Karpas-422 (cell line): ENCODE data around the gene ULBP1. TPM values are rescaled to one million over a fixed set of nuclear protein-coding genes. Genes with fewer than 3 reads are reported as not detected.
A peak's percentile ranks its signal among the peaks of the same experiment; 100 is the strongest.
"Not testable (repeated sequence)": the region's sequence is repeated elsewhere in the genome, so short reads cannot be mapped to it uniquely, and the experiment has no call there.

ENCODE experiments used
- DNase-seq: peaks from one replicate; pipeline ENCODE4 v3.0.0-alpha.2; 2015
- H2AFZ ChIP-seq: fragments of 200-600 bp; sonication (generic); 2 replicates; pipeline ENCODE4 v1.6.1; 2014; ENCODE audit warnings: antibody characterized with exemption, low read length, mixed read lengths
- H3K27ac ChIP-seq: fragments of 200-600 bp; sonication (generic); 2 replicates; pipeline ENCODE4 v1.5.1; 2014; ENCODE audit warnings: mild to moderate bottlenecking, low read length, moderate library complexity
- H3K27me3 ChIP-seq: fragments of 200-600 bp; sonication (generic); 2 replicates; pipeline ENCODE4 v1.6.1; 2014; ENCODE audit warnings: low read length, mixed read lengths
- H3K36me3 ChIP-seq: fragments of 200-600 bp; sonication (generic); 2 replicates; pipeline ENCODE4 v1.6.1; 2014; ENCODE audit warnings: low read length, mixed read lengths; ENCODE audit not compliant: insufficient read depth
- H3K4me1 ChIP-seq: fragments of 200-600 bp; sonication (generic); 2 replicates; pipeline ENCODE4 v1.6.1; 2014; ENCODE audit warnings: mild to moderate bottlenecking, low read length, mixed read lengths
- H3K4me2 ChIP-seq: fragments of 200-600 bp; sonication (generic); 2 replicates; pipeline ENCODE4 v1.6.1; 2014; ENCODE audit warnings: low read length, low read depth, mild to moderate bottlenecking; ENCODE audit not compliant: poor library complexity, severe bottlenecking
- H3K4me3 ChIP-seq: fragments of 200-600 bp; sonication (generic); 2 replicates; pipeline ENCODE4 v1.5.1; 2014; ENCODE audit warnings: mild to moderate bottlenecking, antibody characterized with exemption, low read length, mixed read lengths
- H3K79me2 ChIP-seq: fragments of 200-600 bp; sonication (generic); 2 replicates; pipeline ENCODE4 v1.6.1; 2014; ENCODE audit warnings: mild to moderate bottlenecking, low read length, mixed read lengths
- H3K9ac ChIP-seq: fragments of 200-600 bp; sonication (generic); 2 replicates; pipeline ENCODE4 v1.6.0; 2014; ENCODE audit warnings: low read length
- H3K9me2 ChIP-seq: fragments of 200-600 bp; sonication (generic), shearing (Covaris generic); replicated peaks from 2 replicates; pipeline ENCODE4 v1.6.0; 2014; ENCODE audit warnings: mild to moderate bottlenecking, low read length, moderate library complexity; ENCODE audit not compliant: insufficient read depth
- H3K9me3 ChIP-seq: fragments of 300-700, 200-600 bp; sonication (generic); 2 replicates; pipeline ENCODE4 v1.6.1; 2014; ENCODE audit warnings: low read length, mixed read lengths
- H4K20me1 ChIP-seq: fragments of 200-600 bp; sonication (generic); 2 replicates; pipeline ENCODE4 v1.6.1; 2014; ENCODE audit warnings: mild to moderate bottlenecking, antibody characterized with exemption, low read length, low read depth; ENCODE audit not compliant: insufficient read depth
- total RNA-seq: library from RNA; depleted of rRNA; stranded (reverse); fragments of >200 nt; shearing (Covaris generic); gene quantifications from 2 replicates; pipeline ENCODE4 v1.2.3, GENCODE V29; 2014; ENCODE audit warnings: low replicate concordance; rRNA removed

Gene ULBP1
- total RNA-seq, result 1.0 and 5.1 TPM in 2 replicates

- H3K36me3 ChIP-seq, result no peaks in the 10 kb centered on the region
- H3K4me2 ChIP-seq, result peak within 1 kb of the TSS; percentile 64
- H3K9me3 ChIP-seq, result no peaks in the 10 kb centered on the region
- H3K4me1 ChIP-seq, result peaks cover 6% of the 10 kb centered on the region
- H3K27ac ChIP-seq, result no peak within 1 kb of the TSS
- peak within 1 kb of the TSS; percentile 74 for H2AFZ ChIP-seq
- H3K27me3 ChIP-seq, result no peaks in the 10 kb centered on the region
- H3K9me2 ChIP-seq, result no peaks in the 10 kb centered on the region
- no peaks in the 10 kb centered on the region for H3K79me2 ChIP-seq
- peak within 1 kb of the TSS; percentile 60 for H3K9ac ChIP-seq
- H4K20me1 ChIP-seq, result no peaks in the 10 kb centered on the region
- peak; percentile 79 for DNase-seq
- H3K4me3 ChIP-seq, result peak within 1 kb of the TSS; percentile 64
Measured at GRCh38 chr6:149963462-149964307, at the start of gene ULBP1. ULBP1 (plus strand) TSS chr6:149963943; CDS start chr6:149964050, 107 bp downstream.

DNA sequence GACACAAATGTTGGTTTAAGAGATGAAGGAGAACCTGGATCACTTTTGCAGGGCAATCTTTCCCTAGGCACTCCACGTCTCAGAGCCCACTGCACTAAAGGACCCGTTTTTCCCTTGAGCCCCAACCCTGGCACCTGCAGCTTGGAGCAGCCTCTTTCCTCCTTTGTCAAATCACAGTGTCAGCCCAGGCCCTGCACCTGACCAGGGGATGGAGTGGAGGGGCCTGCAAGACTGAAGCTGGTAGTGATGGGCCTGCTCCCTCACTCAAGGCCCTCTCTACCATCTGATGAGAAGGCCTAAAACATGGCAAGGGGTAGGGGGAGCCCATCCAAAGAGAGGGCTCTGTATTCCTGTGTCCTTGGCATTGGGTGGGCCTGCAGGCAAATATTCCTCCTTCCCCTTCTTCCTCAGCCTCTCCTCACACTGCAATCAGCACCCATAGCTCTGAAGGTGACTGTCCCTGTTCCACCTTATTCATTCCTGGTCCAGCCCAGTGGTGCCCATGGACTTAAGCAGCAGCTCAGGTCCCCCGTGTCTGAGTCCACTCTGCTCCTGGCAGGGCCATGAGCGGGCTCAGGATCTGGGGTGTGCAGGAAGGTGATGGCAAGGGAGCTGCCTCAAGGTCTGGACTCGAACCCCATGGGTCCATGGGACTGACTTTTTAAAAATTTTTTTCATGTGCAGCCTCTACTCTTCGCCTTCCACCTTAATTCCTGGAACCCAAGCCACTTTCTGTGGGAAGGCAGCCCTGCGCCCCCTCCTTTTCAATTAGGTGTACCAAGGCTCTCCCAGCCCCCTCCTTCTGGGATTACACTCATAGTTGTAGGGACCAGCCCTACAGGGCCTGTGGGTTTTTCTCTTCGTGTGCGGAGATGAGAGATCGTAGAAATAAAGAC is 47.5 kb upstream of the ULBP1 start:
- no peak for DNase-seq

GRCh38 chr6:149917679-149918078 is 46.1 kb upstream of the ULBP1 start:
- H2AFZ ChIP-seq, result no peak overlapping the region
- no peaks in the 10 kb centered on the region for H3K27me3 ChIP-seq
- no peaks in the 10 kb centered on the region for H3K9me2 ChIP-seq
- H3K79me2 ChIP-seq, result no peaks in the 10 kb centered on the region
- H3K4me2 ChIP-seq, result no peak overlapping the region
- H3K4me3 ChIP-seq, result no peak overlapping the region
- no peaks in the 10 kb centered on the region for H4K20me1 ChIP-seq
- H3K4me1 ChIP-seq, result peaks cover 2% of the 10 kb centered on the region; the same call in 1 of the 2 replicates
- no peak overlapping the region for H3K9ac ChIP-seq
- no peak overlapping the region for H3K27ac ChIP-seq
- no peaks in the 10 kb centered on the region for H3K36me3 ChIP-seq
- DNase-seq, result no peak
- no peaks in the 10 kb centered on the region for H3K9me3 ChIP-seq

More for the DNA sequence above, 47.5 kb upstream of the ULBP1 start:
- H4K20me1 ChIP-seq, result no peaks in the 10 kb centered on the region
- no peak overlapping the region for H2AFZ ChIP-seq
- H3K27ac ChIP-seq, result no peak overlapping the region
- H3K27me3 ChIP-seq, result no peaks in the 10 kb centered on the region
- no peak overlapping the region for H3K4me3 ChIP-seq
- no peaks in the 10 kb centered on the region for H3K36me3 ChIP-seq
- H3K9me2 ChIP-seq, result no peaks in the 10 kb centered on the region
- H3K9me3 ChIP-seq, result no peaks in the 10 kb centered on the region
- no peak overlapping the region for H3K4me2 ChIP-seq
- H3K4me1 ChIP-seq, result no peaks in the 10 kb centered on the region
- no peaks in the 10 kb centered on the region for H3K79me2 ChIP-seq
- H3K9ac ChIP-seq, result no peak overlapping the region

GRCh38 chr6:149918151-149918905 is 45.4 kb upstream of the ULBP1 start:
- H3K27me3 ChIP-seq, result no peaks in the 10 kb centered on the region
- no peak overlapping the region for H3K9ac ChIP-seq
- H3K4me2 ChIP-seq, result no peak overlapping the region
- 0 out of 2 replicates have a peak, but pooled peaks cover 2% of the 10 kb centered on the region for H4K20me1 ChIP-seq
- no peaks in the 10 kb centered on the region for H3K79me2 ChIP-seq
- H3K9me3 ChIP-seq, result no peaks in the 10 kb centered on the region
- H3K27ac ChIP-seq, result no peak overlapping the region
- H3K4me3 ChIP-seq, result no peak overlapping the region
- no peaks in the 10 kb centered on the region for H3K36me3 ChIP-seq
- peaks cover 7% of the 10 kb centered on the region for H3K4me1 ChIP-seq
- H2AFZ ChIP-seq, result no peak overlapping the region
- DNase-seq, result no peak
- no peaks in the 10 kb centered on the region for H3K9me2 ChIP-seq

DNA sequence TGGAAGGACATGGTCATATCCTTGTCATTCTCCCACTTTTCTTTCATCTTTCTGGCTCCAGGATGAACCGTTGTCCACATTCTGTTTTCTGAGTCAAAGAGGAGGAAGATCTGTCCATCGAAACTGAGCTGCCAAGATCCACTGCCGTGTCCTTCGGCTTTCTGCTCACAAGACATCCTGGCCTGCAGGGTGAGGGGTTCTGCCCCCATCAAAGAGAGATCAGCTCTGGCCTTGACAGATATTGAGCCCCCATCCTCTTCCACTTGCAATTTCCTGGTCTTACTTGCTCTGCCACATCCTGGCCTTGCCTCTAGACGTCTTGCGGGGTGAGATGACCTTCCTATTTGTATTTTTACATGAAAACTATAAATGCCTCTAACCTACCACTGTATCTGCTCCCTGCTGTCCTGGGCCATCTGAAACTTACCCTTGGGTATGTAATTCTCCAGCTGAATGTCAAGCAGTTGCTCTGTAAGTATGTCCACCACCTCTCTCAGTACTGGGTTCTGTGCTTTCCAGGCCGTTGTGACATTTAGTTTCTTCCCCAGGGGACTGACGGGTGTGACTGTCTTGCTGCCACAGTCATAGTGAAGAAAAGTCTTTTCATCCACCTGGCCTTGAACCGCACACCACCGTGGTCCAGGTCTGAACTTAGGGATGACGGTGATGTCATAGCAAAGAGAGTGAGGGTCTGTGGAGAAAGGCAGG is 44.5 kb upstream of the ULBP1 start:
- H4K20me1 ChIP-seq, H3K4me2 ChIP-seq, H3K9me2 ChIP-seq, H3K4me3 ChIP-seq, H3K9me3 ChIP-seq, H3K9ac ChIP-seq, DNase-seq, H3K4me1 ChIP-seq, H3K36me3 ChIP-seq, H3K79me2 ChIP-seq, H2AFZ ChIP-seq, H3K27ac ChIP-seq, H3K27me3 ChIP-seq: not testable (repeated sequence)

DNA sequence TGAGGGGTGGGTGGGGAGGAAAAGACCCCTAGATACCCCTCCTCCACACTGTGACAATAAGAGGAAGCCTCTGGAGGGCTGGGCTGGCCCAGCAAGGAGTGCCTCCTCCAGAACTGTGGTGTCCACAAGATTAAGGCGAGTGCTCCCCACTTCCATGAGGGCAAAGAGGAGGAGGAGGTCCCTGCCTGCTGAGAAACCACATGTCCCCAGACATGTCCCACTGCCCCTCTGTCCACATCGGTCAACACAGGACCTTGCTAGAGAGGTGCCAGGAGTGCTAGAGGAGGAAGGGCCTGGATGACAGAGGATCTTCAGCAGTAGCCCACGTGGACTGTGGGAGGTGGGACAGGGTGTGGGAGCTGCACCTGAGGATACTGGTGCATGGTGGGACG is 43.9 kb upstream of the ULBP1 start:
- H3K4me3 ChIP-seq, result no peak overlapping the region
- 0 out of 2 replicates have a peak, but pooled peaks cover 2% of the 10 kb centered on the region for H4K20me1 ChIP-seq
- no peaks in the 10 kb centered on the region for H3K9me3 ChIP-seq
- no peaks in the 10 kb centered on the region for H3K9me2 ChIP-seq
- H3K36me3 ChIP-seq, result no peaks in the 10 kb centered on the region
- no peak overlapping the region for H3K4me2 ChIP-seq
- no peaks in the 10 kb centered on the region for H3K27me3 ChIP-seq
- H3K27ac ChIP-seq, result no peak overlapping the region
- peaks cover 8% of the 10 kb centered on the region for H3K4me1 ChIP-seq
- H3K79me2 ChIP-seq, result no peaks in the 10 kb centered on the region
- no peak overlapping the region for H2AFZ ChIP-seq
- H3K9ac ChIP-seq, result no peak overlapping the region
- DNase-seq, result no peak

- H2AFZ ChIP-seq, result no peak overlapping the region
- DNase-seq, result peak; percentile 35
- H3K9me2 ChIP-seq, result no peaks in the 10 kb centered on the region
- H3K27me3 ChIP-seq, result no peaks in the 10 kb centered on the region
- H3K79me2 ChIP-seq, result no peaks in the 10 kb centered on the region
- no peaks in the 10 kb centered on the region for H3K36me3 ChIP-seq
- no peaks in the 10 kb centered on the region for H3K9me3 ChIP-seq
- no peak overlapping the region for H3K4me3 ChIP-seq
- peaks cover 13% of the 10 kb centered on the region for H3K4me1 ChIP-seq
- 0 out of 2 replicates have a peak, but pooled peaks cover 2% of the 10 kb centered on the region for H4K20me1 ChIP-seq
- H3K4me2 ChIP-seq, result no peak overlapping the region
- H3K27ac ChIP-seq, result no peak overlapping the region
- no peak overlapping the region for H3K9ac ChIP-seq
Measured at GRCh38 chr6:149921361-149921760, 42.4 kb upstream of the ULBP1 start.
